ENCODE data around the gene TBC1D14.

- TF ChIP-seq CREM (IDR thresholded peaks at IDR 0.05; ENCODE audit: low read depth) (no peak), EP300 (IDR thresholded peaks at IDR 0.05; ENCODE audit: borderline replicate concordance in 1 of 2, control insufficient read depth in 1 of 2, low read depth in 2 of 2, low read length in 2 of 2) (no peak), MYC (IDR thresholded peaks at IDR 0.05; ENCODE audit: insufficient read depth, insufficient read length, insufficient replicate concordance, low read length, severe bottlenecking) (no peak)
These were observed 34.6 kb upstream of the TBC1D14 start for GRCh38 chr4:6874981-6875380.
